Suprapubic skin (tissue), 4 donors: ENCODE results near the gene ABI3BP. TPM values are rescaled to one million over a fixed set of nuclear protein-coding genes. Genes with fewer than 3 reads are reported as not detected.

Experiments
- DNase-seq, 2 donors: peaks; one replicate each; pipeline ENCODE4 v3.0.0-alpha.2; 2019; ENCODE audit warnings: low spot score in 2 of 2
- H3K27ac ChIP-seq: fragments of 200-600 bp; sonication (generic); one replicate; pipeline ENCODE4 v1.5.1; 2019
- H3K27me3 ChIP-seq: fragments of 200-600 bp; sonication (generic); one replicate; pipeline ENCODE4 v1.5.1; 2019
- H3K36me3 ChIP-seq: fragments of 200-600 bp; sonication (generic); one replicate; pipeline ENCODE4 v1.5.1; 2019
- H3K4me1 ChIP-seq: fragments of 200-600 bp; sonication (generic); one replicate; pipeline ENCODE4 v1.5.1; 2019
- H3K4me3 ChIP-seq: fragments of 200-600 bp; sonication (generic); one replicate; pipeline ENCODE4 v1.5.1; 2019; ENCODE audit warnings: mild to moderate bottlenecking
- H3K9me3 ChIP-seq: fragments of 200-600 bp; sonication (generic); one replicate; pipeline ENCODE4 v1.5.1; 2019
- EP300 ChIP-seq: sonication (generic); formaldehyde crosslinking; IDR thresholded peaks from one replicate; pipeline ENCODE4 v1.6.1; 2017; ENCODE audit warnings: antibody characterized with exemption
- POLR2A ChIP-seq, 2 donors: fragments of 450-650 bp; IDR thresholded peaks; one replicate each; pipeline ENCODE4 v1.6.1; 2017; ENCODE audit warnings: antibody characterized with exemption in 2 of 2, mild to moderate bottlenecking in 2 of 2, moderate library complexity in 2 of 2
- POLR2AphosphoS5 ChIP-seq, 3 donors: sonication (generic); formaldehyde crosslinking; IDR thresholded peaks; one replicate each; pipeline ENCODE4 v1.6.1; 2017; ENCODE audit warnings: antibody characterized with exemption in 3 of 3
- WGBS: methylation state at CpG from one replicate; pipeline ENCODE4 v1.1.5; 2018; 5-methylcytosine and 5-hydroxymethylcytosine counted together
- total RNA-seq, 4 donors: library from RNA; depleted of rRNA; stranded (reverse); fragments of >200 nt; gene quantifications; one replicate each; pipeline ENCODE4 v1.1.0, GENCODE V29; 2016
- TF ChIP-seq, protein P1 (sequence below), 2 donors: fragments of 200-600 bp in 1 of 2; fragments of 450-650 bp in 1 of 2; sonication (generic) in 1 of 2; IDR thresholded peaks; one replicate each; pipeline ENCODE4 v1.5.1; 2016 to 2019; ENCODE audit warnings: antibody characterized with exemption in 2 of 2, mild to moderate bottlenecking in 1 of 2, moderate library complexity in 1 of 2

ABI3BP gene
- total RNA-seq, 4 donors from 2014 or later = 20.6 to 54.4 (median 38.4) TPM

DNA sequence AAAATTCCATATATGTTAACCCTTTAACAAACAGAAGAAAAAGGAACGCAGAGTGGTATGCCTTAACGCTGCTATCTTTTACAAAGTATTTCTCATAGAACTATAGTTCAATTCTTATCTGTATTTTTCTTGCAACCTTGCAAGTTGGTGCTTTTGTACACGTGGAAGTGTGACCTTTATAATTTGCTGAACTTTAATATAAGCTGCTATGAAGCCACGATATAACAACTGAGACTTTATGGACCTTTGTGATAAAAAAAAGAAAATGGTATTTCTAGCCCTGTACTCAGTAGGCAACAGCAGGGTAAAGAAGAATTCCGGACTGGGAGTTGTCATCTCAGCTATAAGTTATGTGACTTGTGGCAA, 290.3 kb downstream of the ABI3BP start:
- no peaks in the 10 kb centered on the region for H3K4me1 ChIP-seq
- no peak for DNase-seq
- H3K4me3 ChIP-seq = no peak overlapping the region
- H3K27me3 ChIP-seq = peaks cover 8% of the 10 kb centered on the region
- H3K27ac ChIP-seq = no peak overlapping the region
- 83% methylated on average over 5 of the region's 5 CpGs for WGBS
- H3K9me3 ChIP-seq = no peaks in the 10 kb centered on the region
- TF ChIP-seq POLR2A (IDR thresholded peaks at IDR 0.05) = no peak
- no peak for TF ChIP-seq POLR2AphosphoS5 (IDR thresholded peaks at IDR 0.05)
- no peak for TF ChIP-seq EP300
- TF ChIP-seq, protein P1, sequence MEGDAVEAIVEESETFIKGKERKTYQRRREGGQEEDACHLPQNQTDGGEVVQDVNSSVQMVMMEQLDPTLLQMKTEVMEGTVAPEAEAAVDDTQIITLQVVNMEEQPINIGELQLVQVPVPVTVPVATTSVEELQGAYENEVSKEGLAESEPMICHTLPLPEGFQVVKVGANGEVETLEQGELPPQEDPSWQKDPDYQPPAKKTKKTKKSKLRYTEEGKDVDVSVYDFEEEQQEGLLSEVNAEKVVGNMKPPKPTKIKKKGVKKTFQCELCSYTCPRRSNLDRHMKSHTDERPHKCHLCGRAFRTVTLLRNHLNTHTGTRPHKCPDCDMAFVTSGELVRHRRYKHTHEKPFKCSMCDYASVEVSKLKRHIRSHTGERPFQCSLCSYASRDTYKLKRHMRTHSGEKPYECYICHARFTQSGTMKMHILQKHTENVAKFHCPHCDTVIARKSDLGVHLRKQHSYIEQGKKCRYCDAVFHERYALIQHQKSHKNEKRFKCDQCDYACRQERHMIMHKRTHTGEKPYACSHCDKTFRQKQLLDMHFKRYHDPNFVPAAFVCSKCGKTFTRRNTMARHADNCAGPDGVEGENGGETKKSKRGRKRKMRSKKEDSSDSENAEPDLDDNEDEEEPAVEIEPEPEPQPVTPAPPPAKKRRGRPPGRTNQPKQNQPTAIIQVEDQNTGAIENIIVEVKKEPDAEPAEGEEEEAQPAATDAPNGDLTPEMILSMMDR (IDR thresholded peaks at IDR 0.05) = no peak
- no peaks in the 10 kb centered on the region for H3K36me3 ChIP-seq

DNA sequence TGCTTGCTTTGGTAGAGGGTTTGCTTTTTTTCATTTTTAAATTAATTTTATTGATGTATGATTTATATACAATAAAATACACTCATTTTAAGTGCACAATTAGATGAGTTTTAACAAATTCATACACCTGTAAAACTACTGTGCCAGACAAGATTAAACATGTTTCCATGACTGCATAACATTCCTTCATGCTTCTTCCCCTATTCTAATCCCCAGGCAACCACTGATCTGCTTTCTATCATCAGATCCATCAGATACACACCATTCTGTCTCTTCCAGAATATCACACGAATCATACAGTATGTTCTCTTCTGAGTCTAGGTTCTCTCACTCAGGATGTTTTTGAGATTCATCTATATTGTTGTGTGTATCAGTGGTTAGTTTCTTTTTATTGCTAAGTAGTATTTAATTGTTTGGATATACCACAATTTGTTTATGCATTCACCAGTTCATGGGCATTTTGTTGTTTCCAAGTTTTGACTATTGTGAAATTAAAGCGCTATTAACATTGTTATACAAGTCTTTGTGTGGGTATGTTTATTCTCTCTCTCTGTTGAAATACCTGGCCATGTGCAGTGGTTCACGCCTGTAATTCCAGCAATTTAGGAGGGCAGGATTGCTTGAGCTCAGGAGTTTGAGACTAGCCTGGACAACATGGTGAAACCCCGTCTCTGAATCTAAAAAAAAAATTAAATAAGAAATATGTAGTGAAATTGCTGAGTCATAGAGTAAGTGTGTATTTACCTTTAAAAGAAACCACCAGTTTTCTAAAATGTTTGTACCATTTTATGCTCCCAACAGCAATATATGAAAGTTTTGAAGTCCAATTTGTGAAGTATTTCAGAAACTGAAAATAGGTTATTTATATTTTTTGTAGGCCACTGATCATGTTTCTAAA, 290.9 kb downstream of the ABI3BP start:
- Histone ChIP-seq H3K4me1 (no peaks in the 10 kb centered on the region), H3K36me3 (no peaks in the 10 kb centered on the region), H3K9me3 (no peaks in the 10 kb centered on the region), H3K27ac (no peak overlapping the region), H3K4me3 (no peak overlapping the region), H3K27me3 (peaks cover 8% of the 10 kb centered on the region)
- TF ChIP-seq POLR2AphosphoS5 (IDR thresholded peaks at IDR 0.05) = no peak
- no peak for TF ChIP-seq POLR2A (IDR thresholded peaks at IDR 0.05)
- TF ChIP-seq, protein P1 (IDR thresholded peaks at IDR 0.05) = no peak
- no peak for DNase-seq
- 55% methylated on average over 4 of the region's 4 CpGs for WGBS

DNA sequence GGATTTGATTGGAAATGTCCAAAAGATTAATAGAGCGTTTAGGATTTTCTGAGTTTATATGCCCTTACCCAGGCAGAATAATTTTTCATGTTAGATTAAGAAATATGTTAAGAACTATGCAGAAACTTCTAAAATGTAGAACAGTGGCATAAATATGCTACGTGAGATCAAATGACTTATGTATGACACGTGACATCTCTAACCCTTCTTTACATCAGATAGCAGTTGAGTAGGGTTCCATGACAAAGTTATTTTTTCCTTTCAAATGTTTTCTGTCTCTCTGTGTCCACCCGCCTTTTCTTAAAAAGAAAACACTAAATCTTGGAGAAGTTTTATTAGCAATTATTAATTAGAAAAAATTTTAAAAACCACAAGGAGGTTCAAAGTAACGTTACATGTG, 292.5 kb downstream of the ABI3BP start:
- WGBS = 77% methylated on average over 5 of the region's 5 CpGs

More for the DNA sequence above, 292.5 kb downstream of the ABI3BP start:
- no peak for TF ChIP-seq POLR2A (IDR thresholded peaks at IDR 0.05)
- TF ChIP-seq, protein P1 (IDR thresholded peaks at IDR 0.05) = no peak
- TF ChIP-seq EP300 = no peak
- no peak for TF ChIP-seq POLR2AphosphoS5 (IDR thresholded peaks at IDR 0.05)
- H3K27me3 ChIP-seq = peaks cover 16% of the 10 kb centered on the region
- H3K9me3 ChIP-seq = no peaks in the 10 kb centered on the region
- H3K36me3 ChIP-seq = no peaks in the 10 kb centered on the region
- H3K4me3 ChIP-seq = no peak overlapping the region
- H3K4me1 ChIP-seq = no peaks in the 10 kb centered on the region
- no peak for DNase-seq
- no peak overlapping the region for H3K27ac ChIP-seq
